Measurements from ENCODE around the gene LRP5.

Gene LRP5

DNA sequence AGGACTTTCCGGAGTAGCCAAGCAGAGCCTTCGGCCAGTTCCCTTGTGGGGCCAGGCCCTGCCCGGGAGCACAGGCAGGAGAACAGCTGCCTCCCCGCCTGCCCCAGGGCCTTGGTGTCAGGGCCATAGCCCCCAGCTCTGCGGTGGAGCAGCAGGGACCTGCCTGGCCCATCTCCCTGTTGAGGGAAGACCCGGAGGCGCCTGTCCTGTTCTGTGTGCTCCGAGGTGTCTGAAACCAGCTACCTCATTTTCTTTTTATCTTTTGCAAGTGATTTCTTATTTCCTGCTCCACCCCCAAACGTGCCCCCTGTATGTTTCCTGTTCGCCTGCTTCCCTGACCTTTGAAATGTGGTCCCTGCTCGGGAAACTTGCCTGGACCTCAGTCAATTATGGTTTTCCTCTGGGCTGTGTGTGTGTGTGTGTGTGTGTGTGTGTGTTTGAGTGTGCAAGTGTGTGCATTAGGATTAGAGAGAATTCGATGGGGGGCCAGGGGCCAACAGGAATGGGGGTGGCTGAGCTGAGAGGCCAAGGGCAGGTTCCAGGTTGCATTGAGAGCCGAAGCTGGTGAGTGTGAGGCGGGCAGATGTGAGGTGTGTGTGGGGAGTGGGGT lies 19.1 kb downstream of the LRP5 start:
- DNase-seq (ENCODE audit: insufficient read length, low spot score) (no peak), FAIRE-seq (no peak)
- TF ChIP-seq, protein P1, sequence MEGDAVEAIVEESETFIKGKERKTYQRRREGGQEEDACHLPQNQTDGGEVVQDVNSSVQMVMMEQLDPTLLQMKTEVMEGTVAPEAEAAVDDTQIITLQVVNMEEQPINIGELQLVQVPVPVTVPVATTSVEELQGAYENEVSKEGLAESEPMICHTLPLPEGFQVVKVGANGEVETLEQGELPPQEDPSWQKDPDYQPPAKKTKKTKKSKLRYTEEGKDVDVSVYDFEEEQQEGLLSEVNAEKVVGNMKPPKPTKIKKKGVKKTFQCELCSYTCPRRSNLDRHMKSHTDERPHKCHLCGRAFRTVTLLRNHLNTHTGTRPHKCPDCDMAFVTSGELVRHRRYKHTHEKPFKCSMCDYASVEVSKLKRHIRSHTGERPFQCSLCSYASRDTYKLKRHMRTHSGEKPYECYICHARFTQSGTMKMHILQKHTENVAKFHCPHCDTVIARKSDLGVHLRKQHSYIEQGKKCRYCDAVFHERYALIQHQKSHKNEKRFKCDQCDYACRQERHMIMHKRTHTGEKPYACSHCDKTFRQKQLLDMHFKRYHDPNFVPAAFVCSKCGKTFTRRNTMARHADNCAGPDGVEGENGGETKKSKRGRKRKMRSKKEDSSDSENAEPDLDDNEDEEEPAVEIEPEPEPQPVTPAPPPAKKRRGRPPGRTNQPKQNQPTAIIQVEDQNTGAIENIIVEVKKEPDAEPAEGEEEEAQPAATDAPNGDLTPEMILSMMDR (IDR thresholded peaks at IDR 0.05; ENCODE audit: insufficient read depth, missing control alignments) = no peak

DNA sequence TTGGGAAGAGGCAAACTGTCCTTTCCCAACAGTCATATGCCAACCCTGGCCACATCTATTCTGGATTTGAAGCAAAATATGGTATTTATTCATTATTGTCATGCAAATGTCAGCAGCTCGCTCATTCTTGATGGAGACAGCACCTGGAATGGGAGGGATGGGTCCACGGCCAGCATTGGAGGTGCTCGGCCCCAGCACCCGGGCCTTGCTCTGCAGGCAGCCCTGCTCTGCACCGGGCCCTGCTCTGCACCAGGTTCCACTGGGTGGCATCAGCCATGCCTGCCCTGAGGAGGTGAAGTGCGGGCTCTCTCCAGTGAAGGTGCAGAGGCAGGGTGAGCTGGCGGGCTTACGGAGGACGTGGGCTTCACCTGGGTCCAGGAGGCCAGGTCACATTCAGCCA lies 19.8 kb downstream of the LRP5 start:
- no peak for DNase-seq (ENCODE audit: insufficient read length, low spot score)
- TF ChIP-seq, protein P1 (IDR thresholded peaks at IDR 0.05; ENCODE audit: insufficient read depth, missing control alignments) = no peak
- FAIRE-seq = no peak

DNA sequence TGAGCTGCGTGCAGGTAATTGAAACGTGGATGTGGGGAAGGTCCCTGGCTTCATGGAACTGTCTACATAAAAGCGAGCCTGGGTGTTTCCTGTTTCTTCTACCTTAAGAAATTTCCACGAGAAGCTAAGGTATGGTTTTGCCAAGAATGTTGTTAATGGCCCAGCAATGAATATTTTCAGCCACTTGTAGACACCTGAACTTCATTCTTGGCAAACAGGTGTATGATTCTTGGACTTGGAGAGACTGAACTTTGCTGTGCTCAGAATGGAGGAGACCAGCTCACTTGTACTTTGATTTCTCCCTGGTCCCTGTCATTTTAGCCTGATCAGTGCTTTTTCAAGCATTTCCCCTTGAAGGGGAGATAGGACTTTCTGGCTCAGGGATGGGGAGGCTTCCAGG lies 20.8 kb downstream of the LRP5 start:
- FAIRE-seq (no peak), DNase-seq (ENCODE audit: insufficient read length, low spot score) (no peak)
- TF ChIP-seq, protein P1 (IDR thresholded peaks at IDR 0.05; ENCODE audit: insufficient read depth, missing control alignments) = no peak

DNA sequence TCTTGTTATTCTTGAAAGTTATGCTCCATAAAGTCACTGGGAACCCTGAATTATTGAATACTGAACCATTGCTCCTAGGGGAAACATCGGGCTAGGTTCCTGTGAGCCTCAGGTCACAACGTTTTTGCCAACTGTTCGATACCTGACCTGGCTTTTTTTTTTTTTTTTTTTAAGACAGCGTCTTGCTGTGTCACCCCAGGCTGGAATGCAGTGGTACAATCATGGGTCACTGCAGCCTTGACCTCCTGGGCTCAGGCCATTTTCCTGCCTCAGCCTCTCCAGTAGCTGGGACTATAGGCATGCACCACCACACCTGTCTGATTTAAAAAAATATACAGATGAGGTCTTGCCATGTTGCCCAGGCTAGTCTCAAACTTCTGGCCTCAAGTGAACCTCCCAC lies 22.5 kb downstream of the LRP5 start:
- DNase-seq (ENCODE audit: insufficient read length, low spot score) = no peak
- TF ChIP-seq, protein P1 (IDR thresholded peaks at IDR 0.05; ENCODE audit: insufficient read depth, missing control alignments) = no peak
- no peak for FAIRE-seq

DNA sequence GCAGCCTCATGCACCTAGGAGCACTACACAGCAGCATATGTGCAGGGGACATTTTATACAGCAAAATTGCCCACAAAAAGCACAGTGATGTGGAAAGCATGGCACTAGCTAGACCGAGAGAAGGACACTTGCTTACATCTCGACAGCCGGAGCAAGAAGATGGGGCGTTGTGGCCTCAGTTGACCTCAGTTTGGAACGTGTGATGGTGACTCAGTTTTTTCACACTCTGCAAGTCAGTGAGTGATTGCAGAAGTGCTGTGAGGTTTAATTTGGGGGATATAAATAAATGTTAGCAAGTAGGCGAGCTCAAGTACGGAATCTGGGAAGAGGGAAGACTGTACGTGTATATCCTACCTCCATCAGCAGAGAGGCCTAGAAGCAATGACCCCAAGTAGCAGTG lies 23.3 kb downstream of the LRP5 start:
- no peak for DNase-seq (ENCODE audit: insufficient read length, low spot score)
- TF ChIP-seq, protein P1 (IDR thresholded peaks at IDR 0.05; ENCODE audit: insufficient read depth, missing control alignments) = no peak
- no peak for FAIRE-seq

DNA sequence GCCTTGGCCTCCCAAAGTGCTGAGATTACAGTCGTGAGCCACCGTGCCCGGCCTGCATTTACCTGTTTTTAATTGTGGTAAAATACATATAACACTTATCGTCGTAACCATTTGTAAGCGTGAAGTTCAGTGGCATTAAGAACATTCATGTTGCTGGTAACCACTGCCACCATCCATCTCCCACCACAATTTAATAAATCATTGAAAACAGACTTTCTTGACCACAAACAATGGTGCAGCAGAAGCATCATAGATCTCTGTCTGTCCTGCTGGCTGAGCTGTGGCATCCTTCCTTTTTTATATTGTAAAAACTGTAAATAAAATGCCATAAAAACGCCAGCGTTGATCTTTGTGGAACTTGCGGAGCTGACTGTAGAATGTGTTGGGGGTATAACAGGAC lies 24.3 kb downstream of the LRP5 start:
- DNase-seq (ENCODE audit: insufficient read length, low spot score) = no peak
- TF ChIP-seq, protein P1 (IDR thresholded peaks at IDR 0.05; ENCODE audit: insufficient read depth, missing control alignments) = no peak
- no peak for FAIRE-seq

DNA sequence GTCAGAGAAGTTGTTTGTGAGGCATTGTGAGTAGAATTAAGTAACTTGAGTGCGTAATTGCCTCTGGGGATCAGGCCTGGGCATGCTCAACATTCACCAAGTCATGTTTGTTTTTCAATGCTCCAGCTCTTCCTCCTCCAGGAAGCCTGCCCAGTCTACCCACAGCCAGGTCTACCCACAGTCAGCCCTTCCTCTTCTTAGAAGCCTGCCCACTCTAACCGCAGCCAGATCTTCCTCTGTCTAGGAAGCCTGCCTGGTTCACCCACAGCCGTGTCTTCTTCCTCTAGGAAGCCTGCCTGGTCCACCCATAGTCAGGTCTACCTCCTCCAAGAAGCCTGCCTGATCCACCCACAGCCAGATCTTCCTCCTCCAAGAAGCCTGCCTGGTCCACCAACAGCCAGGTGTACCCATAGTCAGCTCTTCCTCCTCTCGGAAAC lies 25.0 kb downstream of the LRP5 start:
- no peak for DNase-seq (ENCODE audit: insufficient read length, low spot score)
- FAIRE-seq = no peak

More for the DNA sequence above, 25.0 kb downstream of the LRP5 start:
- TF ChIP-seq, protein P1 (IDR thresholded peaks at IDR 0.05; ENCODE audit: insufficient read depth, missing control alignments) = no peak

All from D721Med (cell line).